NCI-H69 (cell line): ENCODE data around the gene WDR46.
"Not testable (repeated sequence)": the region's sequence is repeated elsewhere in the genome, so short reads cannot be mapped to it uniquely, and the experiment has no call there.

Source experiments
- DNase-seq: peaks from one replicate; lab custom pipeline; 2025; lab: John Stamatoyannopoulos, UW

The WDR46 gene

DNA sequence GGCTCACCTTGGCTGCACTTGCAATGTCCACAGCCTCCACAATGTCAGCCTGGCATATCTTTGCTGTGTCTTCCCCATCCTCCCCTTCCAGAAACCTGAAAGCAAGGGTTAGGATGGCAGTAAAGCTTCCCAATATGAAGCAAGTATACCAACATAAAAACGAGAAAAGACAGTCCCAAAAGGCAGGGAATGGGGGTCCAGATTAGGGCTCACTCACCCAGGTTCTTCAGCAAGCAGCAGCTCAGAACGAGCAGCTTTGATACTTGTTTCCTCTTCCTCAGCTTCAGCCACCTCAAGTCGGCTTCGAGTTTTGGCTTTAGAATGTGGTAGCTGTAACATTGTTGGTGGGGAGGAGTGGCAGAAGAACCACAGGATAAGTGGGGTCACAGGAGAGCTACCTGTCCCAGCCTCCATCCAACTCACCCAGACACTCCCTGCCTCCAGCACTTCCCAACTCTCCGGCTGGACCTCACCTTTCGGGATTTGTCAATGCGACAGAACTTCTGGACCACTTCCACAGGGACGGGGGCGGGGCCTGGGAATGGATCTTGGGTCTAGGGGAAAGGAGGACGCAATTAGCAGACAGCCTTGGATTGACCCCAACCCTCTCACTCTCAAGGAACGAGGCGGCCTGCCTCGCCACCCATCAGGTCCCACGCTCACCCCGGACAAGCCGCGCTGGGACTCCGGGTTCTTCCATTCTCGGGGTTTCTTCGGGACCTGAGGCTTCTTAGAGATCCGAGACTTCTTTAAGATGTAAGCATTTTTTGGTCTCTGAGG is 708 bp downstream of the WDR46 start:
- no peak for DNase-seq

DNA sequence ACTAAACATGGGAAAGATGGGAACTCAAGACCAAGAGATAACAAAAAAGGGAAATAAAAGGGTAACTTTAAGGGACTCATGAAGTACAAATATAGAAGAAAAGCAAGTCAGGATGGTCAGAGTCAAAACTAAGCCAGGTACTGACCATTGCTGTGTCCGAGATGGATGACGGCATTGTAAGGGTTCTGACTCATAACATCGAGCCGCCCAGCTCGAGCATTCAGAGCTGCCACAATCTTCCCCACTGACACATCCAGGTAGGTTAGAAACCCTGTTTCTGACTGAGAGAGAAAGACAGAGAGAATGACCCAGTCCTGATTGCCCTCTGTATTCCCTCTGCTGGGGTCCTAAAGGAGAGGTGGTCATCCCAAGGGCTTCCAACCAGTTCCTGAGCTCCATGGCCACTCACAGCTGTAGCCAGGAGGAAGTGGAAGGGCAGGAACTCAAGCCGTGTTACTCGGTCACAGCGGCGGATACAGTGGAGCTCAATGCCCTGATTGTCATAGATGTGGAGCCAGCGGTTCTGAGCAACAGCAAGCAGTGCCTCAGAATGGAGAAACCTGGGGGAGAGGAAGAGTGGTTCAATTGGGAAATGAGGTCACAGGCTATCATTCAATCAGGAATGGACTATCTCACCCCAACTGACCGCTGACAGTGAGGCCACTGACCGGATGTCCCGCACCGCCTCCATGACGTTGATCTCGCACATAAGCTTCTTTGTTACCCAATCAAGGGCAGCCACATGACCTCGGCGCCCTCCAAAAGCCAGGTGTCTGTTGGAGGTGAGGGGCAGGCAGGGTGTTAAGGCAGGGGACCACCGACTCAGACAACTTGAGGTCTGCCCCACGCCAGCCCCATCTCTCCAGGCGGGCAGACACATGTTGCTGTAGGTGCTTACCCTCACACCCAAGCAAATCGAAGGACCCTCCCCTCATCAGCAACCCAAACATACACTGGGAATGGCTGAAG is 1.8 kb downstream of the WDR46 start:
- no peak for DNase-seq

DNA sequence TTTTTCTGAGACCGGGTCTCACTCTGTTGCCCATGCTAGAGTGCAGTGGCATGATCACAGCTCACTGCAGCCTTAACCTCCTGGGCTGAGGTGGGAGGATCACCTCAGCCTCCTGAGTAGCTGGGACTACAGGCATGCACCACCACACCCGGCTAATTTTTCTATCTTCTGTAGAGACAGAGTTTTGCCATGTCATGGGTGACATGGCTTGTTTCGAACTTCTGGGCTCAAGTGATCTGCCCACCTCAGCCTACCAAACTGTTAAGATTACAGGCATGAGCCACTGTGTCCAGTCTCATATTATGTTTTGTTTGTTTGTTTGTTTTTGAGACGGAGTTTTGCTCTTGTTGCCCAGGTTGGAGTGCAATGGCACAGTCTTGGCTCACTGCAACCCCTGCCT is 3.8 kb downstream of the WDR46 start:
- not testable (repeated sequence) for DNase-seq

DNA sequence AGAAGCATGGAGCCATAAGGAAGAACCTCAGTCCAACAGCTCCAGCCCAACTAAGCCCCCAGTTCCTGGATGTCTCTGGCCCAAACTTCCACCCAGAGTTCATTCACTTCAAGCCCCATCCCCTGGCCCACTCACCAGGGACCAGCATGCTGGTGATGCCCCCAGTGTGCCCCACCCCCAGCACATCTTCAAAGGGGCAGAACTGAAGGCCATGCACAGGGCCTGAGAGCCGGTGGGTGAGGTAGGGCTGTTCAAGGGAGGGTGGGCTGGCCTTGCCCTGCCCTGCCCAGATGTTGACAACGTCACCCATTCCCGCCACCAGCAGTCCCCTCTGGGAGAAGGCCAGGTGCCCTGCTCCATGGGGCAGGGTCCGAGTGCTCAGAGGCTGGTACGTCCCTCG is 8.5 kb downstream of the WDR46 start:
- DNase-seq = no peak

DNA sequence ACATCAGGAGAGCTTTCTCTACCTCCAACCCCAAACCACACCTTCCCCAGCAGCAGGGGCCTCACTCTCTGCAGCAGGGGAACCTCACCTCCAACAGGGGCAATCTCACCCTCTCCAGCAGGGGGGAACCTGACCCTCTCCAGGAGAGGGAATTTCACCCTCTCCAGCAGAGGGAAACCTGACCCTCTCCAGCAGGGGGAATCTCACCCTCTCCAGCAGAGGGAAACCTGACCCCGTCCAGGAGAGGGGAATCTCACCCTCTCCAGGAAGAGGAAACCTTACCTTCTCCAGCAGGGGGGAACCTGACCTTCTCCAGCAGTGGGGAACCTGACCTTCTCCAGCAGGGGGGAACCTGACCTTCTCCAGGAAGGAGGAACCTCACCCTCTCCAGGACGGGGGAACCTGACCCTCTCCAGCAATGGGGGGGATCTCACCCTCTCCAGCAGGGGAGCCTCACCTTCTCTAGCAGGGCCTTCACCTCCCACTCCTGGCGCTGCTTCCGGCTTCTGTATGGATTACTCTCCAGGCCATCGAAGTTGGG is 9.0 kb downstream of the WDR46 start:
- DNase-seq = peak; percentile 57

DNA sequence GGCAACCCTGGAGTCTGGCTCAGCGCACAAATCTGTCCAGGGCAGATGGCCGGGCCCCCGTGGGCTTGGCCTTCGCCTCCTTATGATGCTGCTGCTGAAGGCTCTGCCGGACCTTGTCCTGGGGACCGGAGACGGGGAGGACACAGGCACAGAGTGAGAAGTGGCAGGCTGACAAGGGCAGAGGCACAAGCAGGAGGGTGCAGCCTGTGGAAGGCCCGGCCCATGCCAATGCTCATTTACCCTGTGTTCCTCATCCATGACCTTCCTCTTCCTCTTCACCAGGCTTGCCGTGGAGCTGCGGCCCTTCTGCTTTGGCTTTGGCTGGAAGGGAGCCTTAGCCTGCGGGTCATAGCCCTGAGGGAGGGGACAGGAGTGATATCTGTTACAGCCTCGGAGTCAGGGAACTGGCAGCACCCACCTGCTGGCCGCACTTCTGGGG is 9.8 kb downstream of the WDR46 start:
- DNase-seq = no peak

DNA sequence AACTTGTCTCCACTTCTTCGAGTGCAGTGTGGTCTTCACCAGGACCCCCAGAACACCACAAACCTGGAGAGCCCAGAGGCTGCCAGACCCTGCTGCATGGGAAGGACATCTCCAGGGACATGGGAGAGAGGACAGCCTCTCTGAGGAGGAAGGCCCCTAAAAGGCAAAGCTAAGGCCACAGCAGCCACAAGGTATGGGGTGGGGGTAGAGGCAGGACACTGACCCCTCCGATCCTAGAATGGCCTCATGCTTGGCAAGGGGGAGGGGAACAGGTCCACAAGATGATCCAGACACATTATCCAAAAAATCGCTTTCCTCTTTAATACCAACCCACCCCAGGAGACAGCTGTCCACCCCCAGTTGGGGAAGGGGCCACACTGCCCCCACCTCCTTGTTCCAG is 10.2 kb downstream of the WDR46 start:
- DNase-seq = no peak

DNA sequence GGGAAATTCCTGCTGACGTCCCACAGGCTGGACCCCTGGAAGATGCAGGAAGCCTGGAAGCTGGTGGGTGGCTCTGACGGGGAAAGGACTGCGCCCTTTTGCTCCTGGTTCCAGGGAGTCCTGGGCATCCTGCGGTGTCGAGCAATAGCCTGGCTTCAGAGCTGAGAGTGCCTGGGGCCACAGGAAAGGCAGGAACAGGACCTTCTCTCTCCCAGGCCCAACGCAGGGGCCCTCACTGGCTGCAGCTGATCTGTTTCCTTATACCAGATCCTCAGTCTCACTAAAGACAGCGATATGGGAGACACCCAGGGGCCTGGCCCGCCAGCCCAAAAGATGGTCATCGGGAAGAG is 10.7 kb downstream of the WDR46 start:
- no peak for DNase-seq

DNA sequence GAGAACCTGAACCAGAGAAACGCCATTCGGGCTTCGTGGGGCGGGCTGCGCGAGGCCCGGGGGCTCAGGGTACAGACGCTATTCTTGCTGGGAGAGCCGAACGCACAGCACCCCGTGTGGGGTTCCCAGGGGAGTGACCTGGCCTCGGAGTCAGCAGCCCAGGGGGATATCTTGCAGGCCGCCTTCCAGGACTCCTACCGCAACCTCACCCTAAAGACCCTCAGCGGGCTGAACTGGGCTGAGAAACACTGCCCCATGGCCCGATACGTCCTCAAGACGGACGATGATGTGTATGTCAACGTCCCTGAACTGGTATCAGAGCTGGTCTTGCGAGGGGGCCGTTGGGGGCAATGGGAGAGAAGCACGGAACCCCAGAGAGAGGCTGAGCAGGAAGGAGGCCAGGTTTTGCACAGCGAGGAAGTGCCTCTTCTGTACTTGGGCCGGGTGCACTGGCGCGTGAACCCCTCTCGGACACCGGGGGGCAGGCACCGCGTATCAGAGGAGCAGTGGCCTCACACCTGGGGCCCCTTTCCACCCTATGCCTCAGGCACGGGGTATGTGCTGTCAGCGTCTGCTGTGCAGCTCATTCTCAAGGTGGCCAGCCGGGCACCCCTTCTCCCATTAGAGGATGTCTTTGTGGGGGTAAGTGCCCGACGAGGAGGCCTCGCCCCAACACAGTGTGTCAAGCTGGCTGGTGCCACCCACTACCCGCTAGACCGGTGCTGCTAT is 11.2 kb downstream of the WDR46 start:
- DNase-seq = peak; percentile 30

DNA sequence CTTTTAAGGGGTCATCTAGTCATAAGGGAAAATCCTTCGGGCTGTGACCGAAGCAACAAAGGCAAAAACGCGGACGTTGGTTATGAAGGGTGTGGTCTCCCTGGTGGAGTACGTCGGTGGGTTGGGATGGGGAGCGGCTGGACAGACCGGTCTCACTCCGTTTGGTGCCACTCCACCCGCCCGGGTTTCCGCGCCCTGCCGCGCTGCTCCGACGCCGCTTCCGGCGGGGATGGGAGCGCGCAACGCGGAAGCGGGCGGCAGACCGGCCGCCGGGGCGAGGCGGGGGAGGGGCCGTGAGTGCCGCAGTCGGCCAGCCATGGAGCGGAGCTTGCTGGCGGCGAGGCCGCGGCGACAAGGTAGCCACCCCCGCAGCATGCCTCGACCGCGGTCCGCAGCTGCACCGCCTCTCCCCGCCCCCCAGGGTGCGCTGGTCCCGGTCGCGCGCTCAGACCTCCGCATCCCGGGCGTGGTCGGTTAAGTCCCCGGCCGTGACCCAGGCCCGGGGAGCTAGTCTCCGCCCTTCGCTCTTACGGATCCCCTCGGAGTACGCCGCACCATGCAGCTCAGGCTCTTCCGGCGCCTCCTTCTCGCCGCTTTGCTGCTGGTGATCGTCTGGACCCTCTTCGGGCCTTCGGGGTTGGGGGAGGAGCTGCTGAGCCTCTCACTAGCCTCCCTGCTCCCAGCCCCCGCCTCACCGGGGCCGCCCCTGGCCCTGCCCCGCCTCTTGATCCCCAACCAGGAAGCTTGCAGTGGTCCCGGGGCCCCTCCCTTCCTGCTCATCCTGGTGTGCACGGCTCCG is 12.0 kb downstream of the WDR46 start, which contains the start of gene B3GALT4:
TSS of gene B3GALT4 (plus strand) at position 260 of the 799 bp plus-strand sequence. CDS start at position 557, 297 bp downstream.
- DNase-seq = peak; percentile 90

DNA sequence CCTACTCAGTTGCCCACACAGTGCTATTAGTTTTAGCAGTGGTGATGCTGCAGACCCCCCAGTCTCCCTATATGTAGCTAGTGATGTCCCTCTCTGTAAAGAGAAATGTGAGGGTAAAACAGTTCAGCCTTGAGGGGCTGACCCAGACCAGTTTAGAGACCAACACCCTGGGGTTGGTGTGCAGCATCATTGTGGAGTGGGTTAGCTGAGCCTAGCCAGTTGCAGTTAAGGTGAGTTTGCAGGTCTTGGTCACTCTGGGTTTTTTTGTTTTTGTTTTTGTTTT is 12.5 kb downstream of the WDR46 start:
- DNase-seq = no peak

DNA sequence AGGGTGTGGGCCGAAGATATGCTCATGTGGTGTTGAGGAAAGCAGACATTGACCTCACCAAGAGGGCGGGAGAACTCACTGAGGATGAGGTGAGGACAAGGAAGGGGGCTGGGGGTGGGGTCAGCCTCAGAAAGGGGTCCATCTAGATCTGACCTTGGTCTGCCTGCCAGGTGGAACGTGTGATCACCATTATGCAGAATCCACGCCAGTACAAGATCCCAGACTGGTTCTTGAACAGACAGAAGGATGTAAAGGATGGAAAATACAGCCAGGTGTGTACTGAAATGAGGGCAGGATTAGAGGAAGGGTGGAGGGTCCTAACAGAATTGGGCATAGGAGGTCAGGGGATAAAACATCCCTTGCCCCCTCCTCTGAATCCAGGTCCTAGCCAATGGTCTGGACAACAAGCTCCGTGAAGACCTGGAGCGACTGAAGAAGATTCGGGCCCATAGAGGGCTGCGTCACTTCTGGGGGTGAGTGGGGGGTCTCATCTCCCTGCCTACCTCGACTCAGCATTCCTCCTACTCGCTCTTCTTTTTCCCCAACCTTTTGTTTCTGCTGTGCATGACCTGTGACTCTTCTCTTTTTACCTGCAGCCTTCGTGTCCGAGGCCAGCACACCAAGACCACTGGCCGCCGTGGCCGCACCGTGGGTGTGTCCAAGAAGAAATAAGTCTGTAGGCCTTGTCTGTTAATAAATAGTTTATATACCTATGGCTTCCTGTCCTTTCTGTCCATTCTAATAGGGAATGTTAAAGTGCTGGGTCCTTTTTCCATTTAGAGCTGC is 13.1 kb downstream of the WDR46 start:
- DNase-seq = not testable (repeated sequence)

DNA sequence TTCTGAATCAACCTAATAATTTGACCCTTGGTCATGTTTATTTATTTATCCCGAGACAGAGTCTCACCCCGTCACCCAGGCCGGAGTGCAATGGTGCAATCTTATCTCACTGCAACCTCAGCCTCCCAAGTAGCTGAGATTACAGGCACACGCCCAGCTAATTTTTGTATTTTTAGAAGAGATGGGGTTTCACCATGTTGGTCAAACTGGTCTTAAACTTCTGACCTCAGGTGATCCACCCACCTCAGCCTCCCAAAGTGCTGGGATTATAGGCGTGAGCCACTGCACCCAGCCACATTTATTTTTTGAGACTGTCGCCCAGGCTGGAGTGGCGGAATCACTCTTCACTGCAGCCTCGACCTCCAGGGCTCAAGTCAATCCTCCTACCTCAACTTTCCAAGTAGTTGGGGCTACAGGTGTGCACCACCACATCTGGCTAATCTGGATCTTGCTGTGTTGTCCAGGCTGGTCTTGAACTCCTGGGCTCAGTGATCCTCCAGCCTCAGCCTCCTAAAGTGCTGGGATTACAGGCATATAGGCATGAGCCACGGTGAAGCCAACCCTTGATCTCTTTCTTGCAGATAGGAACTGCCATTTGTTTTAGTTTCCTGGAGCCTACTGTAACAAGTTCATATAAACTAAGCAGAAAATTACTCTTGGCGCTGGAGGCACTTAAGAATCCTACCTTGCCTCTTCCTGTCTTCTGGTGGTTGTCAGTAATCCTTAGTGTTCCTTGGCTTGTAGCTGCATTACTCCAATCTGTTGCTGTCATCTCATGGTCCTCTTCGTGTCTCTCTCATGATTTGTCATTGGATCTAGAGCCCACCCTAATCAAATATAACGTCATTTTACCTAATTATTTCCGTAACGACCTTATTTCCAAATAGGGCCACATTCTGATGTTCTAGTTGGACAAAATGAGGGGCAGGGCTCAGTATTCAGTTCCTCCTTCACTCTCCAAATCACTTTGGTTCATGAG is 14.8 kb downstream of the WDR46 start:
- DNase-seq = no peak

DNA sequence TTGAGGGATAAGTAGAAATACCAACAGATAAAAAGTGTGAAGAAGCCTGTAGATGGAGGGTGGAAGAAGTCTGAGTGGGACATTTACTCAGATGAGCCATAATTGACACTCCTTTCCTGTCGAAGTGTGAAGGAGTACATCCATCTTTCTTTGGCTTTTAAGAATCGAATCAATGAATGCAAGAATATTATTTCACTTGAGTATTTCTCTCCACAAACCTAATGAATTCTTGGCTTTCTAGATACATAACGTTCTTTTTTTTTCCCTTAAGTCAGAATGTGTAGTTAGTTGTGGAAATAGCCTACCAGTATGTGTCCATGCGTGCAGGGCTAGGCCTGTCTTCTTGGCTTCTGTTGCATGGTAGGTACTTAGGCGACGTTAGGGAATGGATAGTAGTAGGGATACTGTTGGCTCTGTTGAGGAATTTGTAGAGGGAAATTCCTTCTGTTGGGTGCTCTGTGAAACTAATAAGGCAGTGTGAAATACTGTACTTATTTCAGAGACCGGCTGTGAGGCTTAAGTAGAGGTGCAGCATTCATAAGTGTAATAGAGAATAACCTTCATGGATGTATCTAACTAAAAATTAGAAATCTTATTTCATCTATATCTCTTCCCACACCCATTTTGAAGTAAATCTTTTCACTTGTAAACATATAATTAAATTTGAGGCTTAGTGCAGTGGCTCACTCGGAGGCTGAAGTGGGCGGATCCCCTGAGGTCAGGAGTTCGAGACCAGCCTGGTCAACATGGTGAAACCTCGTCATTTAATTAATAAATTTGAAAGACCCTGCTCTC is 15.7 kb downstream of the WDR46 start:
- no peak for DNase-seq

DNA sequence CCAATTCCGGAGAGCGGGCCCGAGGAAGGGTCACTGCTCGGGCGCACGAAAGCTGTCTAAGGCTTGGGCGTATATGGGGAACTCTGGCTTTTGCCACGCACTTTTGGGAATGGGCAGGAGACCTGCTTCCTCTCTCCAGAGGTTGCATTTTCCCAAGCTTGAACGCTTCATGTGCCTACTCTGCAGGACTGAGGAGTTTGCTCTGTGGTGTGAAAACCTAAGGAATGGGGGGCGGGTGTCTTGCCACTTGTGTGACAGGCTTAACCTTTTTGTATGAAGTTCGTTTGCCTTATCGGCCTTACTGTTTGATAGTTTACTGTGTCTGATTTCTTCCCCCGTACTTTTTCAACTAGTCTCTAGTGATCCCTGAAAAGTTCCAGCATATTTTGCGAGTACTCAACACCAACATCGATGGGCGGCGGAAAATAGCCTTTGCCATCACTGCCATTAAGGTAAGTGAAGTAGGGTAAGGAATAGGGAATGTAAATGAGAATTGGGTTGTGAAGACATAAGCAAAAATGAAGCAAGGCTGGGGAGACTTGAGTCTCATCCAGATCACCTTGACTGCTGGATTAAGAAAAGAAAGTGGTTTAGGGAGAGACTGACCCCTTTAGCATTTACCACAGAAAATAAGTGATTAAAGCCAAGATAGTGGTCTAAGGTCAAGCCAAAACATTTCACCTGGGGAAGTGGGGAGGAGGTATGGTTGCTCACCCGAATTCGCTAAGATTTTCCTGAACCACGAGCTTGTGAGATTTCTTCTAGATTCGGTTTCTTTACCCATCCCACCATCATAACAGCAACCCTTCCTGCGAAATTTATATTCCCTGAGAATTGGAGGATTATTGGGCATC is 16.5 kb downstream of the WDR46 start:
- DNase-seq = no peak

DNA sequence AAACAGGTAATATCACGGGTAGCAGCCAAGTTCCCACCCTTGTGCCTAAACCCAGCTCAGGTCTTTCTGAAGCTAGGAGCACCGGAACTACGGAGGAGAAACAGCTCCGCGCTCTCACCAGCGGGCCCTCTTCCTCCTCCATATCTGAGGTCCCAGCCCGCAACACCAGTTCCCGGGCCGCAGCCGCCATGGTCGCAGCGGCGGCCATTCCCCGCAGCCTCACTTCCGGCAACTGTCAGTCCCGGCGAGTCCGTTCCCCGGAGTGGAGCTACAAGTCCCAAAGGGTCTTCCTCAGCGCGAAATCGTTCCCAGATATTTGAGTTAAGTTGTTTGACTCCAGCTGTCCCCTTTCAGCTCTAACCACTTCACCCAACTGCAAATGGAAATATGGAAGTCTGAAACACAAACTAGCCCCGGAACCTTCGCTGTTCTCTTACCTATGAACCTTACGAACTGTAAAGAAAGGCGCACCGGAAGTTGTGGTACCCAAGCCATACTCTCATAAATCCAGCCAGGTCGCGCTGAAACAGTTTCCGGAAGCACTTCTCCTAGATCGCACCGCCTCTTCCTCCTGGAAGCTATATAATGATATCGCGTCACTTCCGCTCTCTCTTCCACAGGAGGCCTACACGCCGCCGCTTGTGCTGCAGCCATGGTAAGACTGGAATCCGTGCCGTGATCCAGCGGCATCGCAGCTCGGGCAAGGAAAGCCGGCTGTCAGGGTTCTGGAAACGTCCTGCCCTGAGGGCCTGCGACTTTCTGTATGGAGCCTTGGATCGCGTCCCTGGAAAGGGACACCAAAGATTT is 17.4 kb downstream of the WDR46 start, which contains the start of the genes RPS18 and VPS52:
TSS of gene RPS18 (plus strand) at position 608 of the 807 bp plus-strand sequence. CDS start at position 653, 45 bp downstream.
TSS of gene VPS52 (minus strand) at position 409 of the 807 bp plus-strand sequence. CDS start at position 208, 201 bp downstream.
- peak; percentile 99 for DNase-seq
